ENCODE data around the gene TANC2. TPM values are rescaled to one million over a fixed set of nuclear protein-coding genes. Genes with fewer than 3 reads are reported as not detected.

Gene TANC2
- total RNA-seq, 1 donor from 2014 or later: 35.0 TPM

DNA sequence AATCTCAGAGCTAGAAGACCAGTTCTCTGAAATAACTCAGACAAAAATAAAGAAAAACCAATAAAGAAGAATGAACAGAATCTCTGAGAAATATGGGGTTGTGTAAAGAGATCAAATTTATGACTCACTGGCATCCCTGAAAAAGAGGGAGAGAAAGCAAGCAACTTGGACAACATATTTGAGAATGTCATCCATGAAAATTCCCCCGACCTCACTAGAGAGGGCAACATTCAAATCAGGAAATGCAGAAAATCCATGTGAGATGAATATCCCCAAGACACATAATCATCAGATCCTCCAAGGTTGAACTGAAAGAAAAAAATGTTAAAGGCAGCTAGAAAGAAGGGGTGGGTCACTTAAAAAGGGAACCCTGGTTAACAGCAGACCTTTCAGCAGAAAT, 32.1 kb downstream of the TANC2 start:
- no peak for DNase-seq (ENCODE audit: low read depth)
- no peaks in the 10 kb centered on the region for H3K36me3 ChIP-seq (ENCODE audit: control insufficient read depth, insufficient read depth, low read length)
- no peaks in the 10 kb centered on the region for H3K27me3 ChIP-seq (ENCODE audit: control insufficient read depth, insufficient read depth, low read length)
- no peak overlapping the region for H3K4me3 ChIP-seq (ENCODE audit: low read depth, low read length)
- no peak for TF ChIP-seq CTCF (IDR thresholded peaks at IDR 0.05; ENCODE audit: insufficient read depth, low read length, poor library complexity, severe bottlenecking)

- H3K27me3 ChIP-seq (ENCODE audit: control insufficient read depth, insufficient read depth, low read length): no peaks in the 10 kb centered on the region
- DNase-seq (ENCODE audit: low read depth): no peak
- TF ChIP-seq CTCF (IDR thresholded peaks at IDR 0.05; ENCODE audit: insufficient read depth, low read length, poor library complexity, severe bottlenecking): no peak
- no peaks in the 10 kb centered on the region for H3K36me3 ChIP-seq (ENCODE audit: control insufficient read depth, insufficient read depth, low read length)
- H3K4me3 ChIP-seq (ENCODE audit: low read depth, low read length): no peak overlapping the region
Measured at GRCh38 chr17:62998665-62999393, 32.8 kb downstream of the TANC2 start.

DNA sequence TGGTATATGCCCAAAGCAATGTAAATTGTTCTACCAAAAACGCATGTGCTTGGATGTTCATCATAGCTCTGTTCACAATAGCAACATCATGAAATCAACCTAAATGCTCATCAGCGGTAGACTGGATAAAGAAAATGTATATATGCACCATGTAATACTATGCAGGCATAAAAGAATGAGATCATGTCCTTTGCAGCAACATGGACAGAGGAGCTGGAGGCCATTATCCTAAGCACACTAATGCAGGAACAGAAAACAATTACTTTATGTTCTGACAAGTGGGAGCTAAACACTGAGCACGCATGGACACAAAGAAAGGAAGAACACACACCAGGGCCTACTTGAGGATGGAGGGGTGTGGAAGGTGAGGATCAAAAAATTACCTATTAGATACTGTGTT, 33.7 kb downstream of the TANC2 start:
- no peak for TF ChIP-seq CTCF (IDR thresholded peaks at IDR 0.05; ENCODE audit: insufficient read depth, low read length, poor library complexity, severe bottlenecking)
- H3K36me3 ChIP-seq (ENCODE audit: control insufficient read depth, insufficient read depth, low read length): no peaks in the 10 kb centered on the region
- H3K27me3 ChIP-seq (ENCODE audit: control insufficient read depth, insufficient read depth, low read length): no peaks in the 10 kb centered on the region
- H3K4me3 ChIP-seq (ENCODE audit: low read depth, low read length): no peak overlapping the region
- DNase-seq (ENCODE audit: low read depth): no peak

DNA sequence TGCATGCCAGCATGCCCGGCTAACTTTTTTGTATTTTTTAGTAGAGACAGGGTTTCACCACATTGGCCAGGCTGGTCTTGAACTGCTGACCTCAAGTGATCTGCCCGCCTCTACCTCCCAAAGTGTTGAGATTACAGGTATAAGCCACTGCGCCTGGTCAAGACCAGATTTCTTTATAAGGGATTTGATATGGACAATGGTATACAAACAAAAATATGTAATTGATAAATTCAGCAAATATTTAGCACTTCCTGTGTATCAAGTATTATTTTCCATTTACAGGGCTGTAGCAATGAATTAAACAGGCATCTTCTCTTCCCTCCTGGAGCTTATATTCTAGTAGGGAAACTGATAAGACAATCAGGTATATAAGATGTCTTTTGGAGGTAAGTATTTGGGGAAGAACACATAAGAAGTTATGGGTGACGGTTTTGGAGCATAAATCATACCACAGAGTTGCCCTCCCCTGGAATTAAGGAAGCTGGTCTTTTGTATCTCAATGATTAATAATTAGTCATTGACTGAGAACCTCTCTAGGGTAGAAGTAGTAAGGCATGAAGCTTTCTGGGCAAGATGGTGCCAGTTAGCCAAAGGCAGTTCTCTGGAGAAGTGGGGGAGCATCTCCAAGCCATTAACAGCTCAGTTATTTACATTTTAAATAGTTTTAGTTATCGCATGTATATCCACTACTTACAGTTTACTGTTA, 35.8 kb downstream of the TANC2 start:
- H3K27me3 ChIP-seq (ENCODE audit: control insufficient read depth, insufficient read depth, low read length): no peaks in the 10 kb centered on the region
- no peak for TF ChIP-seq CTCF (IDR thresholded peaks at IDR 0.05; ENCODE audit: insufficient read depth, low read length, poor library complexity, severe bottlenecking)
- H3K4me3 ChIP-seq (ENCODE audit: low read depth, low read length): no peak overlapping the region
- no peaks in the 10 kb centered on the region for H3K36me3 ChIP-seq (ENCODE audit: control insufficient read depth, insufficient read depth, low read length)
- DNase-seq (ENCODE audit: low read depth): no peak

DNA sequence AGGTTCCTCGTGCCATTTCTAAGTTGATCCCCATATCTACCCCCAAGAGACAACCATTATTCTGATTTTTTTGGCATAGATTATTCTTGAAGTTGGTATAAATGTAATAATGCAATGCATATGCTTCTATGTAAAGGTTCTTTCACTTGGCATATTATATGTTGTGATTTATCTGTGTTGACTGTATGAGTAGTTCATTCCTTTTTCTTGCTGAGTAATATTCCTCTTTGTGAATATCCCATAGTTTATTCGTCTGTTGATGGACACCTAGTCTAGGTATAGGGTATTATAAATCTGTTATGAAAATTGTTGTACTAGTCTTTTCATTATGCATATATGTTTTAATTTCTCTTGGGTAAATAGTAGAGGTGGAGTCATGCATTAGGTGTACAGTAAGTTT, 36.6 kb downstream of the TANC2 start:
- no peaks in the 10 kb centered on the region for H3K27me3 ChIP-seq (ENCODE audit: control insufficient read depth, insufficient read depth, low read length)
- no peaks in the 10 kb centered on the region for H3K36me3 ChIP-seq (ENCODE audit: control insufficient read depth, insufficient read depth, low read length)
- no peak overlapping the region for H3K4me3 ChIP-seq (ENCODE audit: low read depth, low read length)
- no peak for TF ChIP-seq CTCF (IDR thresholded peaks at IDR 0.05; ENCODE audit: insufficient read depth, low read length, poor library complexity, severe bottlenecking)
- no peak for DNase-seq (ENCODE audit: low read depth)
